ENCODE results near the gene FYB2.

FYB2 gene

DNA sequence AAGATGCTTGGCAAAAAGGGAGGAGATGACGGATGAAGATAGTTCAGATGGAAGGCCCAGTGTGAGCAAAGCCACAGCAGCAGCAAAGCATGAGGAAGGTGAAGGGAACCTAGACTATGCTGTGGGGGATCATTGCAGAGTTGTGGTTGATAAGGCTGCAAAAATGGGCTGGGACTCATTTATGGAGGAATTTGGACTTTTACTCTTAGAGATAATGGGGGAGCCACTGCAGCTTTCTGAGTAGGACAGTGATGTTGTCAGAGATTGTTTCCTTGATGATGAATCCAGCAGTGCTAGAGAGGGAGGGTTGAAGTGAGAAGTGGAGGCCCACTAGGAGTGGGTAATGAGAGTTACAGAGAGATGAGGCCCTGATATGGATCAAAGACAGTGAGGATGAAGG, 33.3 kb upstream of the FYB2 start:
- no peak overlapping the region for H2AFZ ChIP-seq (ENCODE audit: low read length)
- H3K27me3 ChIP-seq (replicated peaks; ENCODE audit: insufficient read depth, low read length) = no peaks in the 10 kb centered on the region
- H3K9me2 ChIP-seq (replicated peaks; ENCODE audit: insufficient read depth, low read length) = no peaks in the 10 kb centered on the region
- no peaks in the 10 kb centered on the region for H3F3A ChIP-seq (ENCODE audit: insufficient read depth, low read length)
- no peak for DNase-seq
- H3K36me3 ChIP-seq (replicated peaks; ENCODE audit: insufficient read depth, low read length) = no peaks in the 10 kb centered on the region
- H3K27ac ChIP-seq (ENCODE audit: low read length) = no peak overlapping the region
- H3K79me2 ChIP-seq (ENCODE audit: low read length) = no peaks in the 10 kb centered on the region
- no peak overlapping the region for H3K9ac ChIP-seq (ENCODE audit: low read length)
- no peaks in the 10 kb centered on the region for H4K20me1 ChIP-seq (ENCODE audit: insufficient read depth, low read length)
- H3K4me2 ChIP-seq (ENCODE audit: low read depth, low read length) = no peak overlapping the region
- no peak overlapping the region for H3K4me3 ChIP-seq (ENCODE audit: low read length)
- no peaks in the 10 kb centered on the region for H3K4me1 ChIP-seq (ENCODE audit: low read length)
- no peak for TF ChIP-seq EZH2 (optimal IDR thresholded peaks at IDR 0.05; ENCODE audit: low read depth, low read length)
- TF ChIP-seq, protein P1, sequence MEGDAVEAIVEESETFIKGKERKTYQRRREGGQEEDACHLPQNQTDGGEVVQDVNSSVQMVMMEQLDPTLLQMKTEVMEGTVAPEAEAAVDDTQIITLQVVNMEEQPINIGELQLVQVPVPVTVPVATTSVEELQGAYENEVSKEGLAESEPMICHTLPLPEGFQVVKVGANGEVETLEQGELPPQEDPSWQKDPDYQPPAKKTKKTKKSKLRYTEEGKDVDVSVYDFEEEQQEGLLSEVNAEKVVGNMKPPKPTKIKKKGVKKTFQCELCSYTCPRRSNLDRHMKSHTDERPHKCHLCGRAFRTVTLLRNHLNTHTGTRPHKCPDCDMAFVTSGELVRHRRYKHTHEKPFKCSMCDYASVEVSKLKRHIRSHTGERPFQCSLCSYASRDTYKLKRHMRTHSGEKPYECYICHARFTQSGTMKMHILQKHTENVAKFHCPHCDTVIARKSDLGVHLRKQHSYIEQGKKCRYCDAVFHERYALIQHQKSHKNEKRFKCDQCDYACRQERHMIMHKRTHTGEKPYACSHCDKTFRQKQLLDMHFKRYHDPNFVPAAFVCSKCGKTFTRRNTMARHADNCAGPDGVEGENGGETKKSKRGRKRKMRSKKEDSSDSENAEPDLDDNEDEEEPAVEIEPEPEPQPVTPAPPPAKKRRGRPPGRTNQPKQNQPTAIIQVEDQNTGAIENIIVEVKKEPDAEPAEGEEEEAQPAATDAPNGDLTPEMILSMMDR (IDR thresholded peaks at IDR 0.05; ENCODE audit: low read length) = no peak
- TF ChIP-seq EZH2phosphoT487 (IDR thresholded peaks at IDR 0.05; ENCODE audit: low read length) = no peak
- H3K9me3 ChIP-seq (replicated peaks; ENCODE audit: insufficient read depth, low read length) = no peaks in the 10 kb centered on the region

DNA sequence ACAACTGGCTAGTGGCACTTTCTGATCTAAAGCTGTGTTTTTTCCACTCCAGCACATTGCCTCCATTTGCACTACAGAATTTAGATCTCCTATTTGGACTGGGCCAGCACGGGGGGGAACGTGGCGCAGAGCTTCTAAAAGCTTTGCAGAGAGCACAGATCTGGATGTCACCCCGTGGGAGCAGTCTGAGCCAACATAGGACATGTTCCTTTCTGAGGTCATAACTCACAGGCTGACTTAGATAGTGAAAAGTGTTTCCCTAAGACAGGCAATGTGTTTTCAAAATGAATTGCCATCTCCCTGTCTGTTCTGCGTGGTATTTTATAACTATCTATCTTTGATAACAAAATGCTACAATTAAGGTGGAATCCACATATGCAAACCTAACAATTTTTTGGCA, 31.7 kb upstream of the FYB2 start:
- no peak overlapping the region for H3K27ac ChIP-seq (ENCODE audit: low read length)

DNA sequence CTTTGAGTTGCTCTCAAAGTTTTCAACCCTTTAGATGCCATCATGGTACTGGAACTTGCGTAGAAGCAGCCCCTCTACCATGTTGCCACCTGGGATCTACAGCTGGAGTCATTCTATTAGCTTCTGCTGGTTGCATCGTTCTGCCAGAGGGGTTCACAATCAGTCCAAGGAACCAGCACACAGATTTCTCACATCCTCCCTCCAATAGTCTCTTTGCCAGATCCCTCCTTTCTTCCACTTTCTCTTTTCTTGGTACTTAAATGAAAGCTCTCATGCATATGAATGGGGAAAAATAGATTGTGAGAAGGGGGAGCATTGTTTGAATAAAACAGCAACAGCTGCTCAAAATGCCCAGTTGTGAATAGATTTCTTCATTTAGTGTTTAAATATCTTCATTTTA, 31.2 kb upstream of the FYB2 start:
- no peak for DNase-seq
- Histone ChIP-seq H3K9me3 (replicated peaks; ENCODE audit: insufficient read depth, low read length) (no peaks in the 10 kb centered on the region), H3K4me3 (ENCODE audit: low read length) (no peak overlapping the region), H3K9me2 (replicated peaks; ENCODE audit: insufficient read depth, low read length) (no peaks in the 10 kb centered on the region), H3K27me3 (replicated peaks; ENCODE audit: insufficient read depth, low read length) (no peaks in the 10 kb centered on the region), H3K4me2 (ENCODE audit: low read depth, low read length) (no peak overlapping the region), H3K4me1 (ENCODE audit: low read length) (no peaks in the 10 kb centered on the region), H2AFZ (ENCODE audit: low read length) (no peak overlapping the region), H3K9ac (ENCODE audit: low read length) (no peak overlapping the region), H3F3A (ENCODE audit: insufficient read depth, low read length) (no peaks in the 10 kb centered on the region), H3K79me2 (ENCODE audit: low read length) (no peaks in the 10 kb centered on the region), H3K36me3 (replicated peaks; ENCODE audit: insufficient read depth, low read length) (no peaks in the 10 kb centered on the region), H3K27ac (ENCODE audit: low read length) (no peak overlapping the region), H4K20me1 (ENCODE audit: insufficient read depth, low read length) (no peaks in the 10 kb centered on the region)
- TF ChIP-seq, protein P1 (IDR thresholded peaks at IDR 0.05; ENCODE audit: low read length) = no peak
- no peak for TF ChIP-seq EZH2phosphoT487 (IDR thresholded peaks at IDR 0.05; ENCODE audit: low read length)
- TF ChIP-seq EZH2 (optimal IDR thresholded peaks at IDR 0.05; ENCODE audit: low read depth, low read length) = no peak

More for the DNA sequence above, 31.7 kb upstream of the FYB2 start:
- Histone ChIP-seq H3K27me3 (replicated peaks; ENCODE audit: insufficient read depth, low read length) (no peaks in the 10 kb centered on the region), H4K20me1 (ENCODE audit: insufficient read depth, low read length) (no peaks in the 10 kb centered on the region), H3K4me3 (ENCODE audit: low read length) (no peak overlapping the region), H3F3A (ENCODE audit: insufficient read depth, low read length) (no peaks in the 10 kb centered on the region), H3K9me3 (replicated peaks; ENCODE audit: insufficient read depth, low read length) (no peaks in the 10 kb centered on the region), H2AFZ (ENCODE audit: low read length) (no peak overlapping the region), H3K4me2 (ENCODE audit: low read depth, low read length) (no peak overlapping the region), H3K4me1 (ENCODE audit: low read length) (no peaks in the 10 kb centered on the region), H3K9me2 (replicated peaks; ENCODE audit: insufficient read depth, low read length) (no peaks in the 10 kb centered on the region), H3K36me3 (replicated peaks; ENCODE audit: insufficient read depth, low read length) (no peaks in the 10 kb centered on the region), H3K9ac (ENCODE audit: low read length) (no peak overlapping the region), H3K79me2 (ENCODE audit: low read length) (no peaks in the 10 kb centered on the region)
- TF ChIP-seq EZH2 (optimal IDR thresholded peaks at IDR 0.05; ENCODE audit: low read depth, low read length) = no peak
- TF ChIP-seq EZH2phosphoT487 (IDR thresholded peaks at IDR 0.05; ENCODE audit: low read length) = no peak
- TF ChIP-seq, protein P1 (IDR thresholded peaks at IDR 0.05; ENCODE audit: low read length) = no peak
- DNase-seq = no peak

All from MM.1S (cell line).